Breast epithelium (tissue), 3 donors: ENCODE measurements around the gene NELFE.

Experiments used
- POLR2A ChIP-seq: fragments of 450-650 bp; IDR thresholded peaks from one replicate; pipeline ENCODE4 v1.6.1; 2016; ENCODE audit warnings: antibody characterized with exemption, mild to moderate bottlenecking, moderate library complexity
- TF ChIP-seq, protein P1 (sequence below), 3 donors: fragments of 450-650 bp; IDR thresholded peaks; one replicate each; pipeline ENCODE4 v1.5.1; 2016 to 2017; ENCODE audit warnings: antibody characterized with exemption in 3 of 3, mild to moderate bottlenecking in 3 of 3, moderate library complexity in 3 of 3

DNA sequence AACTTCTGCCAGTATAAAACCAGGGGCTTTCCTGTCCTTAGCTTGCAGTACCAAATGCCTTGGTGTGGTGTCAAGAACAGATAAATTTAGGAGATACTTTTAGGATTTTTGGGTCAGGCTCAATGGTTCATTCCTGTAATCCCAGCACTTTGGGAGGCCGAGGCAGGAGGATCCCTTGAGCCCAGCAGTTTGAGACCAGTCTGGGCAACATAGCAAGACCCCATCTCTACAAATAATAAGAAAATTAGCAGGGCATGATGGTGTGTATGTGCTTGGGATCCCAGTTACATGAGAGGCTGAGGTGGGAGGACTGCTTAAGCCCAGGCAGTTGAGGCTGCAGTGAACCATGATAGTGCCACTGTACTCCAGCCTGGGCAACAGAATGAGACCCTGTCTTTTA lies 53.7 kb downstream of the NELFE start:
- TF ChIP-seq, protein P1, sequence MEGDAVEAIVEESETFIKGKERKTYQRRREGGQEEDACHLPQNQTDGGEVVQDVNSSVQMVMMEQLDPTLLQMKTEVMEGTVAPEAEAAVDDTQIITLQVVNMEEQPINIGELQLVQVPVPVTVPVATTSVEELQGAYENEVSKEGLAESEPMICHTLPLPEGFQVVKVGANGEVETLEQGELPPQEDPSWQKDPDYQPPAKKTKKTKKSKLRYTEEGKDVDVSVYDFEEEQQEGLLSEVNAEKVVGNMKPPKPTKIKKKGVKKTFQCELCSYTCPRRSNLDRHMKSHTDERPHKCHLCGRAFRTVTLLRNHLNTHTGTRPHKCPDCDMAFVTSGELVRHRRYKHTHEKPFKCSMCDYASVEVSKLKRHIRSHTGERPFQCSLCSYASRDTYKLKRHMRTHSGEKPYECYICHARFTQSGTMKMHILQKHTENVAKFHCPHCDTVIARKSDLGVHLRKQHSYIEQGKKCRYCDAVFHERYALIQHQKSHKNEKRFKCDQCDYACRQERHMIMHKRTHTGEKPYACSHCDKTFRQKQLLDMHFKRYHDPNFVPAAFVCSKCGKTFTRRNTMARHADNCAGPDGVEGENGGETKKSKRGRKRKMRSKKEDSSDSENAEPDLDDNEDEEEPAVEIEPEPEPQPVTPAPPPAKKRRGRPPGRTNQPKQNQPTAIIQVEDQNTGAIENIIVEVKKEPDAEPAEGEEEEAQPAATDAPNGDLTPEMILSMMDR (IDR thresholded peaks at IDR 0.05) = no peak
- no peak for TF ChIP-seq POLR2A
